GM19452 (cell line): ENCODE measurements around the gene NXN.
"Not testable (repeated sequence)": the region's sequence is repeated elsewhere in the genome, so short reads cannot be mapped to it uniquely, and the experiment has no call there.

Source experiments
- ATAC-seq: cut with Tn5 transposase; IDR thresholded peaks from one replicate; pipeline ENCODE4 v1.9.1; 2021; ENCODE audit not compliant: unreplicated experiment

Gene NXN

DNA sequence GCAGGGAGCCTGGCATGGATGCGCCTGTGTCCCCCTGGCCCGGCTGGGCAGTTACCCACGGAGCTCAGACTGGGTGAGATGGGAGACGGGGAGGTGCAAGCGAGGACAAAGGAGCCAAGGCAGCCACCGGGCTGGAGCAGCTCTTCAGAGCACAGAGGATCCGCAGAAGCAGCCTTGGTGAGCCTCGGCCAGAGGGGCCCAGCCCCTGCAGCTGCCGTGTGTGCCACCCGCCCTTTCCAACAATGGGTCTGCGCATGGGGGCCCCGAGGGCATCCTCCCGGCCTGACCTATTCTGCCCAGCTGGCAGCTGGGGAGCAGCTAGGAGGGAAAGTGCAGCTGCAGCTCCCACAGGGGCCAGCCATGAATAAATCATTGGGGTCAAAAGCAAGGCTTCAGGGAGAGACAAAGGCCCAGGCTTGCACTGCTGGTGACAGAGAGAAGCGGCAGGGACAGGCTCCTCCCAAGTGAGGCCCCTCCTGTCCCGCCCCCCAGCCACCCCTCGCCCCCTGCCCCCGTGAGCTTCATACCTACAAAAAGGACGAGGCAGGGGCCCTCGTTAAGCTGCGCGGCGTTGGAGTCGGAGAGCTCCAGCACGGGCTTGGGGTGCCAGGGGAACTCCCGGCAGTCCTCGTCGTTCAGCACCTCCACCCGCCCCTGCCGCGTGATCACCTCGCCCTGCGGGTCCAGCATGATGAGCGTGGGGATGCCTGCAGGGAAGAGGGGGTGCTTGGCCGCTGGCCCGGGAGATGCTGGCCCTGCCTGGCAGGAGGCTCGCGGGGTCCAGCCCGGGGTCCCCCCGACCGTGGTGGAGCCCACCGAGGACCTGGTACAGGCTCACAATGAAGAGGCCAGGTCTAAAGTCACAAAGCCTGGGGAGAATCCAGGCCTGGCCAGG, 174.8 kb downstream of the NXN start:
- no peak for ATAC-seq

DNA sequence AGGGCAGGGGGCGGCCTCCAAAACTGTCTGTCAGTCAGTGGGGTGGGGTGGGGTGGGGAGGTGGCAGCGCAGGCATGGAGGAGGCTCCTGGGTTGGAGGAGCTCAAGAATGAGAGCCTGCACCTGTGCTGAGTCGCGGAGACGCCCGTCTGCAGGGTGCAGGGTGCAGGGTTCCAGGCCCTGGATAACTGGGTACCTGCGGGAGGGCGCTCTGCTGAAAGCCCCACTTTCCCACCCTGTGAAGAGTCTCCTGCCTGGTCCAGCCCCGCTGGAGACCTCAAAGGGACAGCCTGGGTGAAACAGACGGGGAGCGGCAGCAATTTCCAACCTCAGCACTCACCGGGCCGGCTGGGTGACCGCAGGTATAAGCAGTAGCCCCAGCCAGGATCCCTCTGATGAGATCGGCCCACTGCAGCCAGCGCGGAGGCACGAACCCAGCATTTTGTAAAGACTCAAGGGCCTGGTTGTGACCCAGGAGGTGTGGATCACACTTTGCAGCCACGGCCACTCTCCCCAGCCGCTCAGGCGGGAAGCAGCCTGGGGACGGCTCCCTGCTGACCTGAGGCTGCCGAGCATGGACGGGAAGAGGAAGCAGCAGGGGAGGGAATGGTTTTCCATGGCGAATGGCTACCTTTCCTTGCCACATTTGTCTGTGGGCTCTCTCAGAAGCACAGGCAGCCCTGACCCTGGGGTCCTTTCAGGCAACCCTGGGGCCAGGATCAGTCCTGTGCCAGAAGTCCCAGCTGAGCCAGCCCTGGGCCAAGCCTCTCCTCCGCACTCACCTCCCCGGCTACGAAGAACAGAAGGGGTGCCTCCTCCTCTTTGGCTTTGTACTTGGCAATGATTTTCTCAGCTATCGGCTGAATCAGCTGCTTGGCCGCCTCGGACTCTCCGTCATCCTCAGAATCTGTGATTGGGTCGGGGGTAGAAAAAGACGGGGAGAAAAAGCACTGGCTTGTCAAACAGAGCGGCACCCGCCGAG, 176.4 kb downstream of the NXN start:
- ATAC-seq: no peak

DNA sequence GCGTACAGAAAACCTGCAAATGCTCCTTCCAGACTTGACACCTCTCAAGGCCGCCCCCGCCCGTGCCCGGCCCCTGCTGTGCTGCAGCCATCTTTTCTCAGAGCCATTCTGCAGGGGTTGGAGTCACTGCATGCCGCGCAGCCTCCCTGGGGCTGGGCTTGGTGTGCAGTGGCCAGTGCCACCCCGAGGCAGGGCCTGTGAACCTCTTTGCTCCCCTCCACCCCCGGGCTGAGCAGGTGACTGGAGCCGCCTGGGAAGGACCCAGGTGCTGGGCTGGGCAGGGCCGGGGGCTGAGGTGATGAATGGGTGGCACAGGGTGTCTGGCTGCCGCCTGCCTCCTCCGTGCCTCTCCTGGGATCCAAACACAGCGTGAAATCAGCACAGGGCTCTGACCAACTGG, 177.1 kb downstream of the NXN start:
- no peak for ATAC-seq

DNA sequence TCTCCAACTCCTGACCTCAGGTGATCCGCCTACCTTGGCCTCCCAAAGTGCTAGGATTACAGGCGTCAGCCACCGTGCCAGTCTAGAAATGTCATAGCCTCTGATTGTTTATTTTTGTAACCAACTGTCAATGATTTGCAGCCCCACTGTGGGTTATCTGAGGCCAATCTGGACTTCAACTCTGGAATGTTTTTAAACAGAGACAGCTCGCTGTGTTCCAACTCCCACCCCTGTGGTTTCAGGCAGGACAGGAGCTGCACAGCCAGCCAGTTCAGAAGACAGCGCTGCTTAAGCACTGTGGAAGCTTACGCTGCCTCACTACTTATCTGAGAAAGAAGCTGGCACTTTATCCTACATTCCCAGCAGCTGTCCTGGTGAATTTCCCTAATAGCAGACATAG, 177.9 kb downstream of the NXN start:
- ATAC-seq: no peak

DNA sequence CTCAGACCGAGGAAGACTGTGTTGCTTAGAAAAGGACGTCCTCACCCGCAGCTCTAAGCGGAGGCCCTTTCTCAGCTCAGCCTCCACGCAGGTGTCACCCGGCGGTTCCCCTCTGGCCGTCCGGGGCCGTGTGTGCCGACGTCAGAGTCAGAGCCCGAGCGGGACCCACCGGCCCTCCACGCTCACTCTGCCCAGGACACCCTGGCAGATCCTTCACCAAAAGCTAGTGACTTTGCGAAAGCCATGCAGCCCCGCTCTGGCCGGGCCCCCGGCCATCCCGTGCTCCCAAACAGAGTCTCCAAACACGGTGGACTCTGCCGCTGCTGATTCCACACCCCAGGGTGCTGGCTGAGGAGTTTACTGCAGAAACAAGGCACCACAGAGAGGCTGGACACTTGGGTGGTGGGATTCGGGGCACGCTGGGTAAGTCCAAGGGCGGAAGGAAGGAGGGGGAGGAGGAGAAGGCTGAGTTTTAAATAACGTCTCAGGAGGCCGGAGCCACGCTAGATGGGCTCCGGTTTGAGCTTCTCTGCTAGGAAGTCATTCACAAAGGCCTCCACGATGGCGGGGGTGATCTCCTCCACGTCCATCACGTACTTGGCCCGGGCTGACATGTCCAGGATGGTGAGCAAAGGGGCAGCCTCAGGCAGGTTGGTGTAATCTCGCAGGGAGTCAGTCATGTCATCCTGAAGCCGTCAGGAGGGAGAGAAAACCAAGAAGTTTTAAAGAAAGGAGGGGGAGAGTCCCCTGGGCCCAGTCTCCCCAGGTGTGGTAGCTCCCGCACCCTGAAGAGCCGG, 178.9 kb downstream of the NXN start:
- no peak for ATAC-seq

GRCh38 chr17:799261-799660, 180.3 kb downstream of the NXN start:
- ATAC-seq: no peak

- no peak for ATAC-seq
These were observed 181.3 kb downstream of the NXN start for GRCh38 chr17:798246-798645.

- ATAC-seq: no peak
These were observed 182.2 kb downstream of the NXN start for GRCh38 chr17:797236-797840.

- no peak for ATAC-seq
These were observed 183.0 kb downstream of the NXN start for GRCh38 chr17:796609-797008.

DNA sequence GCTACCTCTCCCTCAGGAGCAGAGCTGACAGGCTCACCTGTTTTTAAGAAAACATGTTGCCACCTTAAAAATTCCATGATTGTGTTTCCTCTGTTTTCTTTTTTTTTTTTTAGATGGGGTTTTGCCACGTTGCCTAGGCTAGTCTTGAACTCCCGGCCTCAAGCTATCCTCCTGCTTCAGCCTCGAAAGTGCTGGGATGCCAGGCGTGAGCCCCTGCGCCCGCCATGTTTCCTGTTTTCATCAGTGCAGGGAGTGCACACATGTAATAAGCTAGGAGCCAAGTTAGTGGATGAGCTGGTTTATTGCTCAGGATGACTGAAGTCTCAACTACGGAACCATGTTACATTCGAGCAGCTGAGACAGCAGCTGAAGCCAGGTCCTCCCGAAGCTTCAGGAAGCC, 183.9 kb downstream of the NXN start:
- no peak for ATAC-seq

GRCh38 chr17:795276-795675, 184.3 kb downstream of the NXN start:
- no peak for ATAC-seq

GRCh38 chr17:794876-795275, 184.7 kb downstream of the NXN start:
- no peak for ATAC-seq

GRCh38 chr17:792277-792676, 187.3 kb downstream of the NXN start:
- ATAC-seq: no peak

- ATAC-seq: no peak
These were observed 187.7 kb downstream of the NXN start for GRCh38 chr17:791829-792228.

DNA sequence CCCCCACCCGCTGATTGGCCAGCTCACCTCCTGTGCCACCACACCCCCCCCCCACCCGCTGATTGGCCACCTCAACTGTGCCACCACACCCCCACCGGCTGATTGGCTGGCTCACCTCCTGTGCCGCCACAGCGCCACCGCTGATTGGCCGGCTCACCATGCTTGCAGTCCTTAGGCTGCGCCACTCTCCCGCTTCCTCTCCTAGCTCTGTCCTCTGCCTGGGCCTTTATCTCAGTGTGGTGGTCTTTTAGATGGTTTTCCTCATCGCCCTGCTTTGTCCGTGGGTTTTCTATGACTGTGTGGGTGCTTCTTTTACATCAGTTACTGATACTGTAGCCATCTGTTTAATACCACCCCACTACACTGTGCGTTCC, 188.7 kb downstream of the NXN start:
- ATAC-seq: not testable (repeated sequence)

- ATAC-seq: not testable (repeated sequence)
These were observed 189.4 kb downstream of the NXN start for GRCh38 chr17:789931-790873.

DNA sequence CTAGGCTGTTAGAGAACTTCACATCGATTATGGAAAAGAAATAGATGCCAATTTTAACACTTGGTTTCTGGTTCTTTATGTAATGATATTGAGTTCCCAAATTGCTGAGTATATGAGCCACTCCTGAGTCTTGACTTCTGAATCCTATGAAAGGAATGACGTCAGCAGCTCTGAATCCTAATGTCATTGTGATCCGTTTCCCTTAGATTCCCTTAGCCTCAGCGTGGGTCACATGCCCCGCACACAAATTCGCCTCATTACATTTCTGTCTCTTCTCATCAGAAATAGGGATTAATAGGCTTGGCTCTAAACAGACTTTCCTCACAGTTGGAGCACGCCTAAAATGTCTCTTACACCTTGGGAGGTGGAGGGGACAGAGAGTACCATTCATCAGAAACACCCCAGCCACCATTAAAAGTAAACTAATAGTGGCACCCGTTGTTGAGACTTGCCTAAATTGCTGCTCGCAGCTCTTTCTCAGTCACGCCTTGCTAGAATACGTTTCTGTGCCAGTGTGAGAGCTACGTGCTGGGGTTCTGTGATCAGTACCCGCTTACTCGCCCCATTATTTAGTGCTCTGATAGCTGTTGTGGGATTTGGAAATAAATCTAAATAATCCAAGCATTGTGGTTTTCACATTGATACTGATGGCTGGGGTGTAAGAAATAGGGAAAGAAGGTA, 190.3 kb downstream of the NXN start:
- no peak for ATAC-seq

DNA sequence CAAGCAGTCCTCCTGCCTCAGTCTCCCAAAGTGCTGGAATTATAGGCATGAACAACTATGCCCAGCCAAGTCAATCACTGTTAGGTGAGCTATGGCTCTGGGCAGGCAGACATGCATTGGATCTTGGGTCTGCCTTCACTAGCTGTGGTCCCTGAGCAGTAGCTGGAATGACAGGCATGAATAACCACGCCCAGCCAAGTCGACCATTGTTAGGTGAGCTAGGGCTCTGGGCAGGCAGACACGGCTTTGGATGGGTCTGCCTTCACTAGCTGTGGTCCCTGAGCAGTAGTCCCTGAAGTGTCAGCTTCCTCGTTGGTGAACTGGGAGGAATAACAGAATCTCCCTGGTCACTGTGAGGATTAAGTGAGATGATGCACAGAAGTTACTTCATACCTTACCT, 191.0 kb downstream of the NXN start:
- ATAC-seq: no peak

DNA sequence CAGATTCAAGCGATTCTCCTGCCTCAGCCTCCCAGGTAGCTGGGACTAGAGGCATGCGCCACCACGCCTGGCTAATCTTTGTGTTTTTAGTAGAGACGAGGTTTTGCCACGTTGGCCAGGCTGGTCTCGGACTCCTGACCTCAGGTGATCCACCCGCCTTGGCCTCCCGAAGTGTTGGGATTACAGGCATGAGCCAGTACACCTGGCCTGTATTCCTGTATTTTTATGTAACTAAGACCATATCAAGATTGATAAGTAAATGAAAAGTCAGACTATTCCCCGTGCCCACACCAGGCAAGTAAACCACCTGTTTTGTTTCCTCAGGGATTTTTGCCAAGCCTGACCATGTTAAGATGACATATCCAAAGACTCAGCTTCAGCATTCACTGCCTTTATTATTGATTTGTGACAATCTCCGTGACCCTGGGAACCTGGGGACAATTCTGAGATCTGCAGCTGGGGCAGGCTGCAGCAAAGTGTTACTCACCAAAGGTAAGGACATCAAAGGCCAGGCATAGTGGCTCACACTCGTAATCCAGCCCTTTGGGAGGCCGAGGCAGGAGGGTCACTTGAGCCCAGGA, 191.8 kb downstream of the NXN start:
- ATAC-seq: no peak
